SU-DHL-6 (cell line): ENCODE results near the gene NR2F2.

Experiments
- H2AFZ ChIP-seq: fragments of 200-600 bp; sonication (generic); 2 replicates; pipeline ENCODE4 v1.6.1; 2014; ENCODE audit warnings: low read depth, mild to moderate bottlenecking, moderate library complexity, mixed read lengths, antibody characterized with exemption, low read length; ENCODE audit not compliant: severe bottlenecking
- H3F3A ChIP-seq: fragments of 200-600 bp; shearing (Covaris generic); 2 replicates; pipeline ENCODE4 v1.6.0; 2016; ENCODE audit warnings: antibody characterized with exemption, mild to moderate bottlenecking; ENCODE audit not compliant: insufficient read depth
- H3K27ac ChIP-seq: fragments of 200-600 bp; sonication (generic); 2 replicates; pipeline ENCODE4 v1.5.1; 2016; ENCODE audit warnings: low read depth, mild to moderate bottlenecking, low read length, moderate library complexity, mixed read lengths
- H3K27me3 ChIP-seq: fragments of 200-600 bp; sonication (generic), shearing (Covaris generic); 2 replicates; pipeline ENCODE4 v1.6.0; 2014; ENCODE audit warnings: mild to moderate bottlenecking, low read length
- H3K36me3 ChIP-seq: fragments of 200-600 bp; sonication (generic); 2 replicates; pipeline ENCODE4 v1.6.1; 2014; ENCODE audit warnings: mild to moderate bottlenecking, low read length, mixed read lengths
- H3K4me2 ChIP-seq: fragments of 300-600, 200-600 bp; shearing (Covaris generic), sonication (generic); 2 replicates; pipeline ENCODE4 v1.6.0; 2014; ENCODE audit warnings: low read length, low read depth, mild to moderate bottlenecking; ENCODE audit not compliant: poor library complexity, severe bottlenecking
- H3K4me3 ChIP-seq: fragments of 200-600 bp; sonication (generic); 2 replicates; pipeline ENCODE4 v1.5.1; 2014; ENCODE audit warnings: antibody characterized with exemption, low read length, mild to moderate bottlenecking, mixed read lengths; ENCODE audit not compliant: insufficient read depth, poor library complexity, severe bottlenecking
- H3K79me2 ChIP-seq: fragments of 200-600 bp; sonication (generic); 2 replicates; pipeline ENCODE4 v1.6.1; 2014; ENCODE audit warnings: mild to moderate bottlenecking, low read length, moderate library complexity; ENCODE audit not compliant: insufficient read depth
- H3K9ac ChIP-seq: fragments of 200-600 bp; sonication (generic); 2 replicates; pipeline ENCODE4 v1.7.0; 2014; ENCODE audit warnings: mild to moderate bottlenecking, low read length
- H3K9me2 ChIP-seq: fragments of 200-600 bp; sonication (generic); replicated peaks from 2 replicates; pipeline ENCODE4 v1.6.1; 2014; ENCODE audit warnings: low read length; ENCODE audit not compliant: insufficient read depth
- H3K9me3 ChIP-seq: fragments of 200-600 bp; sonication (generic); 2 replicates; pipeline ENCODE4 v1.6.1; 2014; ENCODE audit warnings: low read length, mixed read lengths; ENCODE audit not compliant: insufficient read depth
- H4K20me1 ChIP-seq: fragments of 200-600 bp; sonication (generic); 2 replicates; pipeline ENCODE4 v1.6.1; 2014; ENCODE audit warnings: low read depth, mild to moderate bottlenecking, antibody characterized with exemption, low read length, moderate library complexity, mixed read lengths
- CTCF ChIP-seq: fragments of 200-600 bp; sonication (generic); IDR thresholded peaks from one replicate; pipeline ENCODE4 v1.5.1; 2017; ENCODE audit warnings: antibody characterized with exemption, mild to moderate bottlenecking, low read length, moderate library complexity; ENCODE audit not compliant: insufficient read depth, poor library complexity, severe bottlenecking
- EZH2phosphoT487 ChIP-seq: fragments of 200-600 bp; sonication (generic), shearing (Covaris generic); conservative IDR thresholded peaks from 2 replicates; pipeline ENCODE4 v1.6.1; 2018; ENCODE audit warnings: mild to moderate bottlenecking, antibody characterized with exemption, low read length, moderate library complexity, mixed read lengths

Gene NR2F2

GRCh38 chr15:96358001-96358801 lies 27.7 kb downstream of the NR2F2 start:
- no peak for TF ChIP-seq CTCF
- no peak for TF ChIP-seq EZH2phosphoT487
- H2AFZ ChIP-seq: no peak overlapping the region
- H3K9me2 ChIP-seq: no peaks in the 10 kb centered on the region
- no peaks in the 10 kb centered on the region for H3K36me3 ChIP-seq
- H3K4me3 ChIP-seq: no peak overlapping the region
- no peak overlapping the region for H3K4me2 ChIP-seq
- H3K79me2 ChIP-seq: no peaks in the 10 kb centered on the region
- H3K9ac ChIP-seq: no peak overlapping the region
- no peaks in the 10 kb centered on the region for H4K20me1 ChIP-seq
- no peaks in the 10 kb centered on the region for H3F3A ChIP-seq
- no peaks in the 10 kb centered on the region for H3K9me3 ChIP-seq
- H3K27ac ChIP-seq: no peak overlapping the region
- no peaks in the 10 kb centered on the region for H3K27me3 ChIP-seq

GRCh38 chr15:96358821-96359615 lies 28.5 kb downstream of the NR2F2 start:
- H3K9me3 ChIP-seq: no peaks in the 10 kb centered on the region
- no peaks in the 10 kb centered on the region for H3K27me3 ChIP-seq
- no peaks in the 10 kb centered on the region for H3F3A ChIP-seq
- H3K4me3 ChIP-seq: no peak overlapping the region
- no peak overlapping the region for H3K27ac ChIP-seq
- H4K20me1 ChIP-seq: no peaks in the 10 kb centered on the region
- H3K79me2 ChIP-seq: no peaks in the 10 kb centered on the region
- H3K9ac ChIP-seq: no peak overlapping the region
- no peak overlapping the region for H2AFZ ChIP-seq
- no peak overlapping the region for H3K4me2 ChIP-seq
- TF ChIP-seq EZH2phosphoT487: no peak
- TF ChIP-seq CTCF: no peak
- no peaks in the 10 kb centered on the region for H3K36me3 ChIP-seq
- no peaks in the 10 kb centered on the region for H3K9me2 ChIP-seq

- no peaks in the 10 kb centered on the region for H3K9me2 ChIP-seq
- H3K36me3 ChIP-seq: no peaks in the 10 kb centered on the region
- H3K79me2 ChIP-seq: no peaks in the 10 kb centered on the region
- no peak overlapping the region for H3K4me3 ChIP-seq
- H3F3A ChIP-seq: no peaks in the 10 kb centered on the region
- no peak overlapping the region for H2AFZ ChIP-seq
- H3K4me2 ChIP-seq: no peak overlapping the region
- no peak overlapping the region for H3K27ac ChIP-seq
- H3K9ac ChIP-seq: no peak overlapping the region
- no peaks in the 10 kb centered on the region for H4K20me1 ChIP-seq
- H3K9me3 ChIP-seq: no peaks in the 10 kb centered on the region
- no peak for TF ChIP-seq CTCF
- no peak for TF ChIP-seq EZH2phosphoT487
- no peaks in the 10 kb centered on the region for H3K27me3 ChIP-seq
These were observed 29.4 kb downstream of the NR2F2 start for GRCh38 chr15:96359616-96360521.
